GM19468 (cell line): ENCODE data around the gene NF1.
"Not testable (repeated sequence)": the region's sequence is repeated elsewhere in the genome, so short reads cannot be mapped to it uniquely, and the experiment has no call there.

ENCODE experiments used
- ATAC-seq: cut with Tn5 transposase; IDR thresholded peaks from one replicate; pipeline ENCODE4 v1.9.1; 2021; ENCODE audit warnings: mild to moderate bottlenecking, moderate library complexity, moderate number of reproducible peaks; ENCODE audit not compliant: unreplicated experiment; ENCODE audit errors: extremely low read depth

The NF1 gene

GRCh38 chr17:31174215-31174614 lies 79.4 kb downstream of the NF1 start:
- ATAC-seq = no peak

GRCh38 chr17:31175237-31175636 lies 80.5 kb downstream of the NF1 start:
- no peak for ATAC-seq

GRCh38 chr17:31176143-31176542 lies 81.4 kb downstream of the NF1 start:
- not testable (repeated sequence) for ATAC-seq

GRCh38 chr17:31178951-31179350 lies 84.2 kb downstream of the NF1 start:
- ATAC-seq = not testable (repeated sequence)

GRCh38 chr17:31195305-31195704 lies 100.5 kb downstream of the NF1 start:
- ATAC-seq = no peak

- no peak for ATAC-seq
Measured at GRCh38 chr17:31198026-31198425, 103.2 kb downstream of the NF1 start.

GRCh38 chr17:31198666-31199065 lies 103.9 kb downstream of the NF1 start:
- not testable (repeated sequence) for ATAC-seq

- no peak for ATAC-seq
Measured at GRCh38 chr17:31200287-31200686, 105.5 kb downstream of the NF1 start.

- ATAC-seq = no peak
Measured at GRCh38 chr17:31202968-31203367, 108.2 kb downstream of the NF1 start.

- ATAC-seq = no peak
Measured at GRCh38 chr17:31211352-31212012, 116.7 kb downstream of the NF1 start.

- ATAC-seq = no peak
Measured at GRCh38 chr17:31216031-31216751, 121.4 kb downstream of the NF1 start.

GRCh38 chr17:31224366-31224765 lies 129.6 kb downstream of the NF1 start:
- no peak for ATAC-seq

GRCh38 chr17:31225831-31226230 lies 131.1 kb downstream of the NF1 start:
- ATAC-seq = no peak

GRCh38 chr17:31226373-31226772 lies 131.6 kb downstream of the NF1 start:
- ATAC-seq = no peak

- no peak for ATAC-seq
Measured at GRCh38 chr17:31226950-31227349, 132.2 kb downstream of the NF1 start.

- no peak for ATAC-seq
Measured at GRCh38 chr17:31231852-31232251, 137.1 kb downstream of the NF1 start.

GRCh38 chr17:31235110-31235509 lies 140.3 kb downstream of the NF1 start:
- no peak for ATAC-seq

- ATAC-seq = no peak
Measured at GRCh38 chr17:31236137-31236536, 141.4 kb downstream of the NF1 start.

GRCh38 chr17:31236712-31237111 lies 141.9 kb downstream of the NF1 start:
- ATAC-seq = no peak

GRCh38 chr17:31241116-31241515 lies 146.3 kb downstream of the NF1 start:
- no peak for ATAC-seq

GRCh38 chr17:31248986-31249834 lies 154.4 kb downstream of the NF1 start:
- ATAC-seq = no peak
